H9 (cell line): ENCODE results near the gene RBBP7. TPM values are rescaled to one million over a fixed set of nuclear protein-coding genes. Genes with fewer than 3 reads are reported as not detected.

Source experiments
- DNase-seq: peaks from one replicate; pipeline ENCODE4 v3.0.0-alpha.2; 2017
- H2AFZ ChIP-seq: one replicate; pipeline ENCODE4 v1.6.1; 2013; ENCODE audit warnings: mild to moderate bottlenecking, low read length, control low read depth, moderate library complexity
- H2AK5ac ChIP-seq: 2 replicates; pipeline ENCODE4 v1.6.1; 2013; ENCODE audit warnings: low read length, control low read depth, mixed read lengths; ENCODE audit not compliant: insufficient read length
- H2BK120ac ChIP-seq: one replicate; pipeline ENCODE4 v1.6.1; 2013; ENCODE audit warnings: low read depth, mild to moderate bottlenecking, low read length, control low read depth, inconsistent platforms; ENCODE audit not compliant: poor library complexity, severe bottlenecking
- H2BK12ac ChIP-seq: 2 replicates; pipeline ENCODE4 v1.6.1; 2013; ENCODE audit warnings: low read length, control low read depth, mixed read lengths, low read depth; ENCODE audit not compliant: insufficient read length
- H2BK15ac ChIP-seq: 2 replicates; pipeline ENCODE4 v1.6.1; 2013; ENCODE audit warnings: low read depth, low read length, control low read depth
- H2BK20ac ChIP-seq: one replicate; pipeline ENCODE4 v1.6.1; 2013; ENCODE audit warnings: low read depth, mild to moderate bottlenecking, low read length, control low read depth, inconsistent platforms; ENCODE audit not compliant: poor library complexity, severe bottlenecking
- H2BK5ac ChIP-seq: 2 replicates; pipeline ENCODE4 v1.6.1; 2013; ENCODE audit warnings: low read length, control low read depth, mixed read lengths; ENCODE audit not compliant: insufficient read length
- H3K14ac ChIP-seq: 2 replicates; pipeline ENCODE4 v1.6.1; 2013; ENCODE audit warnings: low read length, control low read depth; ENCODE audit not compliant: insufficient read depth
- H3K18ac ChIP-seq: 2 replicates; pipeline ENCODE4 v1.6.1; 2013; ENCODE audit warnings: low read depth, mild to moderate bottlenecking, mixed read lengths, low read length, control low read depth; ENCODE audit not compliant: insufficient read length
- H3K23ac ChIP-seq: 2 replicates; pipeline ENCODE4 v1.6.1; 2013; ENCODE audit warnings: low read length, control low read depth, mixed read lengths, low read depth; ENCODE audit not compliant: insufficient read length
- H3K23me2 ChIP-seq: 2 replicates; pipeline ENCODE4 v1.6.1; 2013; ENCODE audit warnings: low read depth, mild to moderate bottlenecking, mixed read lengths, low read length, control low read depth; ENCODE audit not compliant: insufficient read length, poor library complexity, severe bottlenecking
- H3K27ac ChIP-seq: 2 replicates; pipeline ENCODE4 v1.5.1; 2013; ENCODE audit warnings: low read length, control low read depth, mixed read lengths, low read depth; ENCODE audit not compliant: insufficient read length
- H3K27me3 ChIP-seq: 2 replicates; pipeline ENCODE4 v1.6.1; 2013; ENCODE audit warnings: low read length, control low read depth, inconsistent platforms; ENCODE audit not compliant: insufficient read depth
- H3K4ac ChIP-seq: 2 replicates; pipeline ENCODE4 v1.6.1; 2013; ENCODE audit warnings: low read depth, mild to moderate bottlenecking, control low read depth, inconsistent platforms, low read length, moderate library complexity
- H3K4me1 ChIP-seq: 2 replicates; pipeline ENCODE4 v1.6.1; 2013; ENCODE audit warnings: low read length, control low read depth, inconsistent platforms; ENCODE audit not compliant: insufficient read depth
- H3K4me2 ChIP-seq: 2 replicates; pipeline ENCODE4 v1.6.1; 2013; ENCODE audit warnings: low read length, control low read depth, mixed read lengths; ENCODE audit not compliant: insufficient read length, insufficient read depth
- H3K56ac ChIP-seq: 2 replicates; pipeline ENCODE4 v1.6.1; 2013; ENCODE audit warnings: low read depth, mild to moderate bottlenecking, mixed read lengths, low read length, control low read depth; ENCODE audit not compliant: insufficient read length
- H3K79me1 ChIP-seq: 2 replicates; pipeline ENCODE4 v1.6.1; 2013; ENCODE audit warnings: low read depth, mild to moderate bottlenecking, moderate library complexity, low read length, control low read depth, inconsistent platforms; ENCODE audit not compliant: insufficient read depth, poor library complexity, severe bottlenecking
- H3K79me2 ChIP-seq: 2 replicates; pipeline ENCODE4 v1.6.1; 2013; ENCODE audit warnings: low read length, control low read depth, inconsistent platforms; ENCODE audit not compliant: insufficient read depth
- H3K9ac ChIP-seq: 2 replicates; pipeline ENCODE4 v1.6.1; 2013; ENCODE audit warnings: low read length, control low read depth, mixed read lengths; ENCODE audit not compliant: insufficient read length; ENCODE audit errors: extremely low read depth
- H3K9me3 ChIP-seq: one replicate; pipeline ENCODE4 v1.6.1; 2013; ENCODE audit warnings: low read depth, low read length, inconsistent platforms; ENCODE audit not compliant: control insufficient read depth
- H3T11ph ChIP-seq: one replicate; pipeline ENCODE4 v1.6.1; 2013; ENCODE audit warnings: mild to moderate bottlenecking, low read length, control low read depth, inconsistent platforms
- H4K20me1 ChIP-seq: one replicate; pipeline ENCODE4 v1.6.1; 2013; ENCODE audit not compliant: control insufficient read depth, insufficient read length, insufficient read depth
- H4K5ac ChIP-seq: 2 replicates; pipeline ENCODE4 v1.6.1; 2013; ENCODE audit warnings: low read depth, mild to moderate bottlenecking, mixed read lengths, low read length, control low read depth; ENCODE audit not compliant: insufficient read length
- H4K8ac ChIP-seq: replicated peaks from 2 replicates; pipeline ENCODE4 v1.6.1; 2013; ENCODE audit warnings: low read length, control low read depth, mixed read lengths, low read depth; ENCODE audit not compliant: insufficient read length
- H4K91ac ChIP-seq: 2 replicates; pipeline ENCODE4 v1.6.1; 2013; ENCODE audit warnings: low read depth, mild to moderate bottlenecking, moderate library complexity, mixed read lengths, low read length, control low read depth; ENCODE audit not compliant: insufficient read length
- H3K27ac Mint-ChIP-seq, 3 experiments: 2 replicates in 2 of 3; 3 replicates in 1 of 3; pipeline ENCODE4 v1.8.0; 2020 to 2021; ENCODE audit warnings: mixed read lengths in 3 of 3, mild to moderate bottlenecking in 1 of 3, moderate library complexity in 1 of 3
- H3K27me3 Mint-ChIP-seq: 2 replicates; pipeline ENCODE4 v1.8.0; 2021; ENCODE audit warnings: low read depth, mild to moderate bottlenecking, moderate library complexity, mixed read lengths
- H3K36me3 Mint-ChIP-seq, 3 experiments: 2 replicates in 2 of 3; 3 replicates in 1 of 3; pipeline ENCODE4 v1.8.0; 2020 to 2021; ENCODE audit warnings: low read depth in 3 of 3, mixed read lengths in 3 of 3; ENCODE audit not compliant: insufficient read depth in 1 of 3
- H3K4me1 Mint-ChIP-seq, 2 experiments: 2 replicates each; pipeline ENCODE4 v1.8.0; 2020; ENCODE audit warnings: mixed read lengths in 2 of 2
- H3K4me3 Mint-ChIP-seq, 2 experiments: 2 replicates in 1 of 2; 3 replicates in 1 of 2; pipeline ENCODE4 v1.8.0; 2020 to 2021; ENCODE audit warnings: mild to moderate bottlenecking in 2 of 2, mixed read lengths in 2 of 2, moderate library complexity in 1 of 2
- H3K9me3 Mint-ChIP-seq, 2 experiments: 2 replicates in 1 of 2; 3 replicates in 1 of 2; pipeline ENCODE4 v1.8.0; 2020; ENCODE audit warnings: mild to moderate bottlenecking in 2 of 2, mixed read lengths in 2 of 2, moderate library complexity in 1 of 2
- WGBS: extraction: QIAGEN DNeasy Blood & Tissue Kit; methylation state at CpG from one replicate; pipeline ENCODE4 v1.1.7; 2013; ENCODE audit warnings: missing lambda C conversion rate, low lambda C conversion rate, mixed read lengths; ENCODE audit not compliant: insufficient read length; ENCODE audit errors: extremely low coverage; 5-methylcytosine and 5-hydroxymethylcytosine counted together
- total RNA-seq: library from RNA; stranded (reverse); gene quantifications from 2 replicates; pipeline ENCODE4 v1.2.1, GENCODE V29; 2021
- TF ChIP-seq, protein P1 (sequence below): fragments of 200-600 bp; sonication (generic); conservative IDR thresholded peaks from 3 replicates; pipeline ENCODE4 v1.8.0; 2021; ENCODE audit warnings: antibody characterized with exemption, mild to moderate bottlenecking

The RBBP7 gene
- total RNA-seq, 1 experiment from 2014 or later: 249 TPM

DNA sequence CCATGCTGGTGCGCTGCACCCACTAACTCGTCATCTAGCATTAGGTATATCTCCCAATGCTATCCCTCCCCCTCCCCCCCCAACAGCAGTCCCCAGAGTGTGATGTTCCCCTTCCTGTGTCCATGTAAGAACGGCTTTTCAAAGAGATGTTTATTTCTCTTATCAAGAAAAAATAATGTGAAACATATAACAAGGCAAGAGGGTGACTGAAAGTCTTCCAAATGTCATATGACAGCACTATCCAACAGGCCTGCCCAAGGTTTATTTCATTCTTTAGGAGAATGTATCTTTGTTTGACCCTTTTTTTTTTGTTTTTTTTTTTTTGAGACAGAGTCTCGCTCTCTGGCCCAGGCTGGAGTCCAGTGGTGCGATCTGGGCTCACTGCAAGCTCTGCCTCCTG, 46.4 kb upstream of the RBBP7 start:
- H3K27ac Mint-ChIP-seq: no peak overlapping the region
- H3T11ph ChIP-seq: no peak overlapping the region
- H2BK15ac ChIP-seq: no peak overlapping the region
- no peak overlapping the region for H3K18ac ChIP-seq
- H2BK20ac ChIP-seq: no peak overlapping the region
- H4K8ac ChIP-seq: no peak overlapping the region
- no peak for DNase-seq
- H3K4me1 Mint-ChIP-seq: peaks cover 7 to 9% of the 10 kb centered on the region in 2 experiments
- no peak overlapping the region for H3K4me2 ChIP-seq
- no peaks in the 10 kb centered on the region for H3K9me3 ChIP-seq
- H3K79me1 ChIP-seq: no peaks in the 10 kb centered on the region
- no peaks in the 10 kb centered on the region for H3K9me3 Mint-ChIP-seq
- no peak overlapping the region for H3K4ac ChIP-seq
- no peak overlapping the region for H4K91ac ChIP-seq
- no peak overlapping the region for H2AFZ ChIP-seq
- no peak overlapping the region for H3K27ac ChIP-seq
- H3K14ac ChIP-seq: no peak overlapping the region
- no peak overlapping the region for H2BK12ac ChIP-seq
- TF ChIP-seq, protein P1, sequence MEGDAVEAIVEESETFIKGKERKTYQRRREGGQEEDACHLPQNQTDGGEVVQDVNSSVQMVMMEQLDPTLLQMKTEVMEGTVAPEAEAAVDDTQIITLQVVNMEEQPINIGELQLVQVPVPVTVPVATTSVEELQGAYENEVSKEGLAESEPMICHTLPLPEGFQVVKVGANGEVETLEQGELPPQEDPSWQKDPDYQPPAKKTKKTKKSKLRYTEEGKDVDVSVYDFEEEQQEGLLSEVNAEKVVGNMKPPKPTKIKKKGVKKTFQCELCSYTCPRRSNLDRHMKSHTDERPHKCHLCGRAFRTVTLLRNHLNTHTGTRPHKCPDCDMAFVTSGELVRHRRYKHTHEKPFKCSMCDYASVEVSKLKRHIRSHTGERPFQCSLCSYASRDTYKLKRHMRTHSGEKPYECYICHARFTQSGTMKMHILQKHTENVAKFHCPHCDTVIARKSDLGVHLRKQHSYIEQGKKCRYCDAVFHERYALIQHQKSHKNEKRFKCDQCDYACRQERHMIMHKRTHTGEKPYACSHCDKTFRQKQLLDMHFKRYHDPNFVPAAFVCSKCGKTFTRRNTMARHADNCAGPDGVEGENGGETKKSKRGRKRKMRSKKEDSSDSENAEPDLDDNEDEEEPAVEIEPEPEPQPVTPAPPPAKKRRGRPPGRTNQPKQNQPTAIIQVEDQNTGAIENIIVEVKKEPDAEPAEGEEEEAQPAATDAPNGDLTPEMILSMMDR: no peak
- H3K9ac ChIP-seq: no peak overlapping the region
- WGBS: no CpG with 5 or more reads among the region's 5 CpGs
- H4K20me1 ChIP-seq: no peaks in the 10 kb centered on the region
- H3K36me3 Mint-ChIP-seq: no peaks in the 10 kb centered on the region
- H2BK5ac ChIP-seq: no peak overlapping the region
- H3K4me3 Mint-ChIP-seq: no peak overlapping the region
- H3K4me1 ChIP-seq: no peaks in the 10 kb centered on the region
- no peak overlapping the region for H2BK120ac ChIP-seq
- H3K27me3 ChIP-seq: no peaks in the 10 kb centered on the region
- no peaks in the 10 kb centered on the region for H3K27me3 Mint-ChIP-seq
- H4K5ac ChIP-seq: no peak overlapping the region
- no peaks in the 10 kb centered on the region for H3K79me2 ChIP-seq
- no peak overlapping the region for H3K23ac ChIP-seq
- H3K56ac ChIP-seq: no peak overlapping the region
- no peaks in the 10 kb centered on the region for H3K23me2 ChIP-seq
- no peak overlapping the region for H2AK5ac ChIP-seq
